Stomach (tissue), 4 donors: ENCODE results near the gene SPTY2D1.

Experiments used
- CTCF ChIP-seq, 7 experiments: fragments of 450-650 bp in 4 of 7; fragments of 200-600 bp in 3 of 7; sonication (generic) in 3 of 7; IDR thresholded peaks; one replicate each; pipeline ENCODE4 v1.5.1; 2016 to 2019; ENCODE audit warnings: antibody characterized with exemption in 7 of 7, control low read depth in 2 of 7, mild to moderate bottlenecking in 1 of 7
- POLR2AphosphoS5 ChIP-seq, 3 donors: sonication (generic); formaldehyde crosslinking; IDR thresholded peaks; one replicate each; pipeline ENCODE4 v1.6.1; 2016; ENCODE audit warnings: antibody characterized with exemption in 3 of 3

- no peak for TF ChIP-seq CTCF (IDR thresholded peaks at IDR 0.05)
- TF ChIP-seq POLR2AphosphoS5 (IDR thresholded peaks at IDR 0.05): no peak
Observed at GRCh38 chr11:18615628-18616392, 18.3 kb downstream of the SPTY2D1 start.
